OCI-LY3 (cell line): ENCODE measurements around the gene SH3BP5L.
"Not testable (repeated sequence)": the region's sequence is repeated elsewhere in the genome, so short reads cannot be mapped to it uniquely, and the experiment has no call there.

Experiments
- H2AFZ ChIP-seq: fragments of 200-600, 300-600 bp; shearing (Covaris generic); 2 replicates; pipeline ENCODE4 v1.6.0; 2014; ENCODE audit warnings: antibody characterized with exemption, low read depth, low read length
- H3K27ac ChIP-seq: fragments of 200-600, 300-600 bp; sonication (generic); 2 replicates; pipeline ENCODE4 v1.5.1; 2014; ENCODE audit warnings: mild to moderate bottlenecking, low read length, moderate library complexity, mixed read lengths
- H3K27me3 ChIP-seq: fragments of 200-600, 300-600 bp; sonication (generic); 2 replicates; pipeline ENCODE4 v1.6.1; 2014; ENCODE audit warnings: low read depth, low read length, mixed read lengths
- H3K36me3 ChIP-seq: fragments of 200-600, 300-600 bp; sonication (generic); replicated peaks from 2 replicates; pipeline ENCODE3; 2014; ENCODE audit warnings: low read depth, low read length, mixed read lengths
- H3K4me1 ChIP-seq: fragments of 300-600, 200-600 bp; sonication (generic); 2 replicates; pipeline ENCODE4 v1.6.1; 2014; ENCODE audit warnings: low read length, mixed read lengths
- H3K4me2 ChIP-seq: fragments of 200-600, 300-600 bp; sonication (generic); 2 replicates; pipeline ENCODE4 v1.6.1; 2014; ENCODE audit warnings: low read length, mixed read lengths
- H3K4me3 ChIP-seq: fragments of 300-600, 200-600 bp; sonication (generic); 2 replicates; pipeline ENCODE4 v1.5.1; 2014; ENCODE audit warnings: antibody characterized with exemption, mild to moderate bottlenecking, low read length, moderate library complexity
- H3K79me2 ChIP-seq: fragments of 300-600, 200-600 bp; shearing (Covaris generic); 2 replicates; pipeline ENCODE4 v1.6.1; 2014; ENCODE audit warnings: mild to moderate bottlenecking, low read length, mixed read lengths
- H3K9ac ChIP-seq: fragments of 300-600, 200-600 bp; shearing (Covaris generic); 2 replicates; pipeline ENCODE4 v1.6.0; 2014; ENCODE audit warnings: mild to moderate bottlenecking, low read length, moderate library complexity
- H3K9me3 ChIP-seq: fragments of 200-600, 300-600 bp; shearing (Covaris generic); 2 replicates; pipeline ENCODE4 v1.6.1; 2014; ENCODE audit warnings: low read length, mixed read lengths; ENCODE audit not compliant: insufficient read depth
- H4K20me1 ChIP-seq: fragments of 200-600, 300-600 bp; sonication (generic); 2 replicates; pipeline ENCODE4 v1.6.1; 2016; ENCODE audit warnings: low read length, mixed read lengths; ENCODE audit not compliant: insufficient read depth
- CTCF ChIP-seq: fragments of 200-600, 300-600 bp; sonication (generic); IDR thresholded peaks from 2 replicates; pipeline ENCODE4 v1.5.1; 2014; ENCODE audit warnings: antibody characterized with exemption, low read length, low read depth
- EZH2phosphoT487 ChIP-seq: fragments of 200-600 bp; shearing (Covaris generic); IDR thresholded peaks from 2 replicates; pipeline ENCODE4 v1.6.1; 2018; ENCODE audit warnings: antibody characterized with exemption, mixed run types, low read depth

SH3BP5L gene

GRCh38 chr1:248834343-248834940, 8.7 kb upstream of the SH3BP5L start:
- TF ChIP-seq CTCF (peak; percentile 28), EZH2phosphoT487 (no peak)
- Histone ChIP-seq H2AFZ (peak overlapping the region; percentile 73), H3K4me1 (peaks cover 21% of the 10 kb centered on the region), H3K27ac (no peak overlapping the region), H3K79me2 (peaks cover 8% of the 10 kb centered on the region), H4K20me1 (peaks cover 2% of the 10 kb centered on the region; the same call in 1 of the 2 replicates), H3K36me3 (no peaks in the 10 kb centered on the region), H3K4me2 (peak overlapping the region; percentile 35), H3K9ac (no peak overlapping the region), H3K9me3 (no peaks in the 10 kb centered on the region), H3K4me3 (no peak overlapping the region), H3K27me3 (no peaks in the 10 kb centered on the region)

GRCh38 chr1:248831842-248832241, 6.1 kb upstream of the SH3BP5L start:
- no peak overlapping the region for H3K9ac ChIP-seq
- no peak overlapping the region for H3K27ac ChIP-seq
- TF ChIP-seq EZH2phosphoT487 (no peak), CTCF (no peak)
- no peak overlapping the region for H3K4me3 ChIP-seq
- H3K4me1 ChIP-seq, result peaks cover 19% of the 10 kb centered on the region
- H3K79me2 ChIP-seq, result no peaks in the 10 kb centered on the region
- no peak overlapping the region for H3K4me2 ChIP-seq
- no peaks in the 10 kb centered on the region for H3K27me3 ChIP-seq
- H2AFZ ChIP-seq, result no peak overlapping the region
- no peaks in the 10 kb centered on the region for H4K20me1 ChIP-seq
- H3K9me3 ChIP-seq, result no peaks in the 10 kb centered on the region
- H3K36me3 ChIP-seq, result no peaks in the 10 kb centered on the region

- H3K9me3 ChIP-seq, H3K27me3 ChIP-seq, H3K9ac ChIP-seq, H3K27ac ChIP-seq, H2AFZ ChIP-seq, H3K36me3 ChIP-seq, H4K20me1 ChIP-seq, H3K4me3 ChIP-seq, H3K4me2 ChIP-seq, H3K79me2 ChIP-seq: not testable (repeated sequence)
- peaks cover 20% of the 10 kb centered on the region for H3K4me1 ChIP-seq
Measured at GRCh38 chr1:248830718-248831017, 5.0 kb upstream of the SH3BP5L start.

- Histone ChIP-seq H3K4me2 (no peak overlapping the region), H3K4me1 (peaks cover 19% of the 10 kb centered on the region), H2AFZ (no peak overlapping the region), H3K9me3 (no peaks in the 10 kb centered on the region), H3K27ac (no peak overlapping the region), H3K79me2 (peaks cover 18% of the 10 kb centered on the region), H3K9ac (no peak overlapping the region), H4K20me1 (no peaks in the 10 kb centered on the region), H3K27me3 (no peaks in the 10 kb centered on the region), H3K36me3 (peaks cover 9% of the 10 kb centered on the region), H3K4me3 (no peak overlapping the region)
- TF ChIP-seq EZH2phosphoT487 (no peak), CTCF (no peak)
Measured at GRCh38 chr1:248828845-248829244, 3.1 kb upstream of the SH3BP5L start.

- Histone ChIP-seq H3K4me3 (peak overlapping the region; percentile 86), H3K27me3 (no peaks in the 10 kb centered on the region), H3K9ac (peak overlapping the region; percentile 91), H3K4me2 (peak overlapping the region; percentile 95), H3K9me3 (no peaks in the 10 kb centered on the region), H3K4me1 (peaks cover 17% of the 10 kb centered on the region), H2AFZ (peak overlapping the region; percentile 87; the same call in 1 of the 2 replicates), H3K36me3 (peaks cover 33% of the 10 kb centered on the region), H4K20me1 (peaks cover 10% of the 10 kb centered on the region), H3K27ac (peak overlapping the region; percentile 83), H3K79me2 (peaks cover 33% of the 10 kb centered on the region)
- TF ChIP-seq CTCF (no peak), EZH2phosphoT487 (no peak)
Measured at GRCh38 chr1:248825573-248825908, 174 bp downstream of the SH3BP5L start.
